Measurements from ENCODE around the gene IL17RE.
"Not testable (repeated sequence)": the region's sequence is repeated elsewhere in the genome, so short reads cannot be mapped to it uniquely, and the experiment has no call there.

Gene IL17RE

GRCh38 chr3:9891072-9891622 is 11.5 kb upstream of the IL17RE start:
- peak overlapping the region; percentile 96 for H3K4me3 ChIP-seq (ENCODE audit: severe bottlenecking)
- no peaks in the 10 kb centered on the region for H3K27me3 ChIP-seq (ENCODE audit: insufficient read depth, poor library complexity, severe bottlenecking)
- TF ChIP-seq CTCF (IDR thresholded peaks at IDR 0.05; ENCODE audit: poor library complexity, severe bottlenecking): no peak
- H3K4me1 ChIP-seq (ENCODE audit: insufficient read depth, poor library complexity, severe bottlenecking): peaks cover 14% of the 10 kb centered on the region
- H3K9me3 ChIP-seq (ENCODE audit: severe bottlenecking): peaks cover 4% of the 10 kb centered on the region
- ATAC-seq (ENCODE audit: low read depth): no peak
- peaks cover 31% of the 10 kb centered on the region for H3K36me3 ChIP-seq (ENCODE audit: low read depth)
- peak overlapping the region; percentile 73 for H3K27ac ChIP-seq (ENCODE audit: poor library complexity, severe bottlenecking)
- DNase-seq (ENCODE audit: low spot score): no peak

GRCh38 chr3:9893739-9894138 is 8.9 kb upstream of the IL17RE start:
- DNase-seq (ENCODE audit: low spot score) (no peak), ATAC-seq (ENCODE audit: low read depth) (no peak)
- Histone ChIP-seq H3K27me3 (ENCODE audit: insufficient read depth, poor library complexity, severe bottlenecking) (no peaks in the 10 kb centered on the region), H3K27ac (ENCODE audit: poor library complexity, severe bottlenecking) (peak overlapping the region; percentile 66), H3K9me3 (ENCODE audit: severe bottlenecking) (peaks cover 4% of the 10 kb centered on the region), H3K36me3 (ENCODE audit: low read depth) (peaks cover 31% of the 10 kb centered on the region), H3K4me3 (ENCODE audit: severe bottlenecking) (no peak overlapping the region), H3K4me1 (ENCODE audit: insufficient read depth, poor library complexity, severe bottlenecking) (peaks cover 36% of the 10 kb centered on the region)
- TF ChIP-seq CTCF (IDR thresholded peaks at IDR 0.05; ENCODE audit: poor library complexity, severe bottlenecking): no peak

- H3K4me3 ChIP-seq (ENCODE audit: severe bottlenecking); H3K9me3 ChIP-seq (ENCODE audit: severe bottlenecking); DNase-seq (ENCODE audit: low spot score); H3K27me3 ChIP-seq (ENCODE audit: insufficient read depth, poor library complexity, severe bottlenecking); ATAC-seq (ENCODE audit: low read depth): not testable (repeated sequence)
- H3K4me1 ChIP-seq (ENCODE audit: insufficient read depth, poor library complexity, severe bottlenecking): peaks cover 44% of the 10 kb centered on the region
- peaks cover 31% of the 10 kb centered on the region for H3K36me3 ChIP-seq (ENCODE audit: low read depth)
- peak overlapping the region; percentile 71 for H3K27ac ChIP-seq (ENCODE audit: poor library complexity, severe bottlenecking)
Observed at GRCh38 chr3:9895715-9896114, 6.9 kb upstream of the IL17RE start.

- ATAC-seq (ENCODE audit: low read depth): peak; percentile 41
- not testable (repeated sequence) for H3K4me3 ChIP-seq (ENCODE audit: severe bottlenecking); H3K27me3 ChIP-seq (ENCODE audit: insufficient read depth, poor library complexity, severe bottlenecking); H3K9me3 ChIP-seq (ENCODE audit: severe bottlenecking); DNase-seq (ENCODE audit: low spot score)
- Histone ChIP-seq H3K36me3 (ENCODE audit: low read depth) (peaks cover 27% of the 10 kb centered on the region), H3K27ac (ENCODE audit: poor library complexity, severe bottlenecking) (peak overlapping the region; percentile 71), H3K4me1 (ENCODE audit: insufficient read depth, poor library complexity, severe bottlenecking) (peaks cover 39% of the 10 kb centered on the region)
Observed at GRCh38 chr3:9896755-9897407, 5.8 kb upstream of the IL17RE start.

GRCh38 chr3:9897408-9898372 is 5.0 kb upstream of the IL17RE start:
- Histone ChIP-seq H3K36me3 (ENCODE audit: low read depth) (peaks cover 18% of the 10 kb centered on the region), H3K27ac (ENCODE audit: poor library complexity, severe bottlenecking) (peak overlapping the region; percentile 71), H3K4me3 (ENCODE audit: severe bottlenecking) (no peak overlapping the region), H3K4me1 (ENCODE audit: insufficient read depth, poor library complexity, severe bottlenecking) (peaks cover 42% of the 10 kb centered on the region), H3K9me3 (ENCODE audit: severe bottlenecking) (peaks cover 4% of the 10 kb centered on the region), H3K27me3 (ENCODE audit: insufficient read depth, poor library complexity, severe bottlenecking) (no peaks in the 10 kb centered on the region)
- TF ChIP-seq CTCF (IDR thresholded peaks at IDR 0.05; ENCODE audit: poor library complexity, severe bottlenecking): no peak
- ATAC-seq (ENCODE audit: low read depth) (peak; percentile 83), DNase-seq (ENCODE audit: low spot score) (no peak)
